ENCODE results near the gene NOXO1.

- TF ChIP-seq CTCF (IDR thresholded peaks at IDR 0.05; ENCODE audit: borderline replicate concordance, extremely low read depth, low read length, poor library complexity, severe bottlenecking) (no peak), EZH2 (IDR thresholded peaks at IDR 0.05; ENCODE audit: borderline replicate concordance, low read depth, low read length, severe bottlenecking) (no peak)
Observed at GRCh38 chr16:1949507-1949906, 31.8 kb downstream of the NOXO1 start.

Data from DND-41 (cell line).